A549 (cell line): ENCODE measurements around the gene BRMS1. TPM values are rescaled to one million over a fixed set of nuclear protein-coding genes. Genes with fewer than 3 reads are reported as not detected.
"Not testable (repeated sequence)": the region's sequence is repeated elsewhere in the genome, so short reads cannot be mapped to it uniquely, and the experiment has no call there.

Experiments used
- ATAC-seq, 2 experiments: fragments of 200-7000 bp in 1 of 2; fragments of >200 bp in 1 of 2; cut with Nextera tagmentation in 1 of 2; cut with Tn5 transposase in 1 of 2; 3 replicates each; pipeline versions ENCODE4 v1.8.0 to v1.9.1; 2018 to 2020; ENCODE audit warnings: mild to moderate bottlenecking in 1 of 2, moderate library complexity in 1 of 2
- CTCF ChIA-PET: fragments of 300-600 bp; sonication (Branson Sonifier 250); formaldehyde crosslinking; extraction: SDS; loops from one replicate; lab custom pipeline; 2021; ENCODE audit warnings: antibody characterized with exemption, inconsistent platforms; lab: Yijun Ruan, JAX
- POLR2A ChIA-PET: fragments of 350-600 bp; formaldehyde crosslinking; extraction: SDS; loops from one replicate; lab custom pipeline; 2021; ENCODE audit warnings: antibody characterized with exemption, inconsistent platforms; lab: Yijun Ruan, JAX
- DNase-seq, 2 experiments: peaks; one replicate each; pipeline versions ENCODE4 v3.0.0 to v3.0.0-alpha.2; 2011 to 2016; ENCODE audit warnings: low read depth in 1 of 2, low spot score in 1 of 2
- FAIRE-seq: peaks from 2 replicates; lab custom pipeline; 2011; peaks lifted over from hg19 to GRCh38; lab: Jason Lieb, UNC
- H3K27ac ChIP-seq, 2 experiments: fragments of >200 bp; sonication (Bioruptor Twin); formaldehyde crosslinking; 3 replicates each; pipeline ENCODE4 v1.5.1; 2016 to 2017
- H3K4me1 ChIP-seq: fragments of >200 bp; sonication (Bioruptor Twin); formaldehyde crosslinking; 3 replicates; pipeline ENCODE4 v1.6.1; 2016
- H3K4me2 ChIP-seq: fragments of >200 bp; sonication (Bioruptor Twin); formaldehyde crosslinking; 3 replicates; pipeline ENCODE4 v1.6.1; 2016
- H3K4me3 ChIP-seq: fragments of >200 bp; sonication (Bioruptor Twin); formaldehyde crosslinking; 3 replicates; pipeline ENCODE4 v1.5.1; 2016
- H3K9me3 ChIP-seq: fragments of >200 bp; sonication (Bioruptor Twin); formaldehyde crosslinking; 3 replicates; pipeline ENCODE4 v1.6.1; 2016
- BCL3 ChIP-seq: fragments of >200 bp; sonication (Bioruptor Twin); formaldehyde crosslinking; IDR thresholded peaks from 3 replicates; pipeline ENCODE4 v1.6.1; 2016
- BHLHE40 ChIP-seq: IDR thresholded peaks from 2 replicates; pipeline ENCODE4 v1.6.1; 2012; ENCODE audit warnings: low read depth, low read length, inconsistent platforms
- CEBPB ChIP-seq, 2 experiments: fragments of >200 bp in 1 of 2; sonication (Bioruptor Twin) in 1 of 2; formaldehyde crosslinking in 1 of 2; IDR thresholded peaks; 2 replicates each; pipeline ENCODE4 v1.6.1; 2012 to 2016
- CTCF ChIP-seq: fragments of >200 bp; sonication (Bioruptor Twin); formaldehyde crosslinking; IDR thresholded peaks from 3 replicates; pipeline ENCODE4 v1.5.1; 2016
- ESRRA ChIP-seq: fragments of 150-350 bp; IDR thresholded peaks from 2 replicates; pipeline ENCODE4 v1.6.1; 2014; ENCODE audit warnings: mild to moderate bottlenecking, low read length, borderline replicate concordance
- FOSL2 ChIP-seq, 2 experiments: fragments of 450-650 bp in 1 of 2; fragments of >200 bp in 1 of 2; sonication (Bioruptor Twin) in 1 of 2; formaldehyde crosslinking; IDR thresholded peaks; 2 replicates each; pipeline versions ENCODE4 v1.5.0 to v1.6.1; 2016 to 2020; ENCODE audit warnings: mild to moderate bottlenecking in 1 of 2, moderate library complexity in 1 of 2
- GATA3 ChIP-seq: IDR thresholded peaks from 2 replicates; pipeline ENCODE4 v1.6.1; 2012; ENCODE audit warnings: borderline replicate concordance
- HDAC2 ChIP-seq: fragments of 200-600 bp; sonication (generic); IDR thresholded peaks from 2 replicates; pipeline ENCODE4 v1.6.1; 2016
- HEYL ChIP-seq: fragments of 250-450 bp; sonication (Bioruptor Pico); IDR thresholded peaks from 2 replicates; pipeline ENCODE4 v1.8.0; 2021; ENCODE audit warnings: mild to moderate bottlenecking, moderate library complexity
- HOXA7 ChIP-seq: fragments of 250-450 bp; sonication (Bioruptor Pico); IDR thresholded peaks from 2 replicates; pipeline ENCODE4 v1.5.0; 2020; ENCODE audit warnings: mild to moderate bottlenecking, moderate library complexity
- HOXB13 ChIP-seq: fragments of 250-450 bp; sonication (Bioruptor Pico); IDR thresholded peaks from 2 replicates; pipeline ENCODE4 v1.5.0; 2020; ENCODE audit warnings: low read depth, mild to moderate bottlenecking, moderate library complexity
- HOXB5 ChIP-seq: fragments of 250-450 bp; sonication (Bioruptor Pico); IDR thresholded peaks from 2 replicates; pipeline ENCODE4 v1.5.0; 2020; ENCODE audit warnings: mild to moderate bottlenecking, moderate library complexity
- JUN ChIP-seq, 2 experiments: fragments of >200 bp; sonication (Bioruptor Twin); formaldehyde crosslinking; IDR thresholded peaks; 2 replicates in 1 of 2; 3 replicates in 1 of 2; pipeline ENCODE4 v1.6.1; 2016 to 2017
- KDM1A ChIP-seq: fragments of 200-600 bp; sonication (generic); IDR thresholded peaks from 2 replicates; pipeline ENCODE4 v1.6.1; 2016; ENCODE audit warnings: low read depth, mild to moderate bottlenecking
- MAX ChIP-seq: IDR thresholded peaks from 2 replicates; pipeline ENCODE4 v1.6.1; 2012
- MAZ ChIP-seq: fragments of 150-350 bp; IDR thresholded peaks from 2 replicates; pipeline ENCODE4 v1.6.1; 2014; ENCODE audit warnings: antibody characterized with exemption, low read depth, low read length, borderline replicate concordance
- NR3C1 ChIP-seq: fragments of >200 bp; sonication (Bioruptor Twin); formaldehyde crosslinking; IDR thresholded peaks from 3 replicates; pipeline ENCODE4 v1.6.1; 2017
- PHF8 ChIP-seq: fragments of 200-600 bp; sonication (generic); IDR thresholded peaks from 2 replicates; pipeline ENCODE4 v1.6.1; 2016; ENCODE audit warnings: low read depth, mild to moderate bottlenecking, antibody characterized with exemption, moderate library complexity, borderline replicate concordance
- POLR2AphosphoS2 ChIP-seq: conservative IDR thresholded peaks from 2 replicates; pipeline ENCODE4 v1.6.1; 2012; ENCODE audit warnings: low read length, improper control_type of control experiment, inconsistent platforms
- RAD21 ChIP-seq, 2 experiments: fragments of >200 bp in 1 of 2; sonication (Bioruptor Twin) in 1 of 2; formaldehyde crosslinking in 1 of 2; IDR thresholded peaks in 1 of 2; conservative IDR thresholded peaks in 1 of 2; 2 replicates in 1 of 2; 3 replicates in 1 of 2; pipeline ENCODE4 v1.6.1; 2012 to 2018; ENCODE audit warnings: inconsistent platforms in 1 of 2
- RNF2 ChIP-seq: fragments of 200-600 bp; sonication (generic); IDR thresholded peaks from 2 replicates; pipeline ENCODE4 v1.6.1; 2016; ENCODE audit warnings: low read depth, mild to moderate bottlenecking, antibody characterized with exemption, moderate library complexity, borderline replicate concordance
- SMC3 ChIP-seq: fragments of >200 bp; sonication (Bioruptor Twin); formaldehyde crosslinking; IDR thresholded peaks from 3 replicates; pipeline ENCODE4 v1.6.1; 2018; ENCODE audit warnings: inconsistent platforms
- SREBF2 ChIP-seq: fragments of 450-650 bp; IDR thresholded peaks from 2 replicates; pipeline ENCODE4 v1.6.1; 2014; ENCODE audit warnings: mild to moderate bottlenecking, moderate library complexity
- TP53 ChIP-seq: fragments of 250-450 bp; sonication (Bioruptor Pico); IDR thresholded peaks from 2 replicates; pipeline ENCODE4 v1.5.0; 2021; ENCODE audit warnings: mild to moderate bottlenecking, moderate library complexity
- ZC3H11A ChIP-seq: fragments of 450-650 bp; IDR thresholded peaks from 2 replicates; pipeline ENCODE4 v1.6.1; 2014; ENCODE audit warnings: antibody characterized with exemption, mild to moderate bottlenecking
- ZFP36 ChIP-seq: fragments of 450-650 bp; IDR thresholded peaks from 2 replicates; pipeline ENCODE4 v1.6.1; 2014; ENCODE audit warnings: borderline replicate concordance; ENCODE audit not compliant: partially characterized antibody
- ZSCAN20 ChIP-seq: fragments of 250-450 bp; sonication (Bioruptor Pico); IDR thresholded peaks from 2 replicates; pipeline ENCODE4 v1.8.0; 2022; ENCODE audit warnings: mild to moderate bottlenecking, moderate library complexity
- WGBS: methylation state at CpG from one replicate; pipeline ENCODE4 v1.1.6; 2017; ENCODE audit errors: missing lambda C conversion rate; 5-methylcytosine and 5-hydroxymethylcytosine counted together
- polyA plus RNA-seq, 4 experiments: library from polyadenylated mRNA; depleted of rRNA in 3 of 4; stranded (reverse); fragments of >200 nt; fragmentation: RNase III in 1 of 4; extraction: RNeasy Plus Mini Kit Qiagen cat#74134 plus additional on column Dnase treatment in 1 of 4; gene quantifications; 2 replicates in 3 of 4; 3 replicates in 1 of 4; pipeline ENCODE4 v1.2.3, GENCODE V29; 2011 to 2017
- TF ChIP-seq, protein P1 (sequence below): fragments of 450-650 bp; IDR thresholded peaks from 2 replicates; pipeline ENCODE4 v1.6.1; 2014; ENCODE audit warnings: antibody characterized with exemption
- TF ChIP-seq, protein P2 (sequence below): IDR thresholded peaks from 2 replicates; pipeline ENCODE4 v1.6.1; 2012; ENCODE audit warnings: low read depth, borderline replicate concordance
- TF ChIP-seq, protein P3 (sequence below): fragments of 250-450 bp; sonication (Bioruptor Pico); IDR thresholded peaks from 2 replicates; pipeline ENCODE4 v1.5.0; 2021; ENCODE audit warnings: mild to moderate bottlenecking, moderate library complexity, borderline replicate concordance

BRMS1 gene
- polyA plus RNA-seq, 2 of the 4 experiments (the other 2 are of a cell fraction): 56.2 to 90.8 TPM

DNA sequence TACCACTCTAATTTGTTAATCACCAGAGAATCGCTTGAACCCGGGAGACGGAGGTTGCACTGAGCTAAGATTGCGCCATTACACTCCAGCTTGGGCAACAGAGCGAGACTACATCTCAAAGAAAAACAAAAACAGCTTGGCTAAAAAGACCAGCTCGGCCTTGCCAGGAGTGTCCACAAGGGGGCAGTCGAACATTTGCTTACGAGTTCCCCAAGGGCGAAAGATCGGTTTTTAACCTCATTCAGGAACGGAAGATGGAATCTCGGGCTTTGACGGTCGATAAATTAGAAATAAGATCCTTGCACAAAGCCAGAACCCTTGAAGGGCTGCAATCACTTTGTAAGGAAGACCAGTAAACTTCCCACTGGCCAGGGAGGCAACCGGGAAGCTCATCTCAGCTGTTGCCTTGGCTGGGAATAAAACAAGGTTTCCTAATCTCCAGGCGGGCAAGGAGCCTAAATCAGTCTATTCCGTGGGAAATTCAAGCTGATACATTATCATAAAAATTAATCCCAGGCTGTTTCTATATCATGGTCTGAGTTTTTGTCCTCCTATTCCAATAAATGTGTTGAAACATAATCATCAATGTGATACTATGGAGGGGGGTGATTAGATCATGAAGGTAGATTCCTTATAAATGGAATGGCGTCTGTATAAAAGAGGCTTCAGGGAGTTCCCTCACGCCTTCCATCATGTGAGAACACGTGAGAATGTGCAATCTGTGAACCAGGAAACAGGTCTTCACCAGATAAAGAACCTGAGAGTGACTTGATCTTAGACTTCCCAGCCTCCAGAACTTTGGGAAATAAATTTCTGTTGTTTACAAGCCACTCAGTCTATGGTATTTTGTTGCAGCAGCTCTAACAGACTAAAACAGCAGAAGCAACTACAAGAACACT lies 41.5 kb upstream of the BRMS1 start:
- CTCF ChIA-PET: interaction anchor here (0.6 to 57.7 kb wide), 42 partner anchors 9 to 488 kb away, joined by 3 to 1614 read pairs (median 4); partner anchors contain the start of genes B4GAT1, BRMS1, DPP3 and MRPL11

DNA sequence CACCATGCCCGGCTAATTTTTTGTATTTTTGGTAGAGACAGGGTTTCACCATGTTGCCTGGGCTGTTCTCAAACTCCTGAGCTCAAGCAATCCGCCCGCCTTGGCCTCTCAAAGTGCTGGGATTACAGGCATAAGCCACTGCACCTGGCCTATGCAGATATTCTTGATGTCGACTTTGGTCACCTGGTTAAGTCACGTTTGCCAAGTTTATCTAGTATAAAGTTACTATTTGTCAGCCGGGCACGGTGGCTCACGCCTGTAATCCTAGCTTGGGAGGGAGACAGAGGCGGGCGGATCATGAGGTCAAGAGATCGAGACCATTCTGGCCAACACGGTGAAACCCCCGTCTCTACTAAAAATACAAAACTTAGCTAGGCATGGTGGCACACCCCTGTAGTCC lies 39.4 kb upstream of the BRMS1 start:
- H3K27ac ChIP-seq, H3K4me3 ChIP-seq, POLR2A ChIA-PET, H3K9me3 ChIP-seq, DNase-seq, ATAC-seq, H3K4me1 ChIP-seq, FAIRE-seq, H3K4me2 ChIP-seq: not testable (repeated sequence)
- WGBS: 75% methylated on average over 13 of the region's 13 CpGs
- CTCF ChIA-PET: interaction anchor here (0.7 to 57.7 kb wide), 6 partner anchors 10 to 131 kb away, joined by 3 to 1614 read pairs (median 20); partner anchors contain the start of genes B4GAT1, BRMS1, MRPL11 and NPAS4

More for the DNA sequence above, 41.5 kb upstream of the BRMS1 start:
- Histone ChIP-seq H3K27ac (peak overlapping the region in 1 of 2 experiments; percentile 44; a peak in 2 of 6 replicates), H3K4me3 (peak overlapping the region; percentile 27; the same call in 2 of the 3 replicates), H3K4me2 (peak overlapping the region; percentile 84), H3K9me3 (no peaks in the 10 kb centered on the region), H3K4me1 (0 out of 3 replicates have a peak, but pooled peaks cover 3% of the 10 kb centered on the region)
- WGBS: 6% methylated on average over 20 of the region's 20 CpGs
- POLR2A ChIA-PET: interaction anchor here (0.6 to 1.5 kb wide), 7 partner anchors 38 to 544 kb away, joined by 3 to 8 read pairs (median 3); partner anchors contain the start of genes RBM14, RBM4 and RBM4B
- DNase-seq (peak; percentile 41 to 89), FAIRE-seq (no peak), ATAC-seq (peak; percentile 72 to 84)
- no peak for TF ChIP-seq MAX
- TF ChIP-seq SREBF2: no peak
- TF ChIP-seq POLR2AphosphoS2: no peak
- no peak for TF ChIP-seq BHLHE40
- no peak for TF ChIP-seq HOXA7
- TF ChIP-seq MAZ: no peak
- peak; percentile 93 for TF ChIP-seq CTCF
- no peak for TF ChIP-seq HDAC2
- TF ChIP-seq ZC3H11A: no peak
- TF ChIP-seq FOSL2 (IDR thresholded peaks at IDR 0.05): no peak
- TF ChIP-seq FOSL2 (CRISPR knock-in tag; IDR thresholded peaks at IDR 0.05): no peak
- TF ChIP-seq RNF2: no peak
- no peak for TF ChIP-seq HOXB5 (CRISPR knock-in tag)
- peak; percentile 73 to 88; a peak in 3 of 4 replicates for TF ChIP-seq CEBPB (IDR thresholded peaks at IDR 0.05)
- peak; percentile 65 to 76; a peak in 4 of 5 replicates for TF ChIP-seq RAD21 (conservative IDR thresholded peaks at IDR 0.05 in 1 of 2, IDR thresholded peaks at IDR 0.05 in 1 of 2)
- TF ChIP-seq ESRRA: no peak
- TF ChIP-seq BCL3: no peak
- no peak for TF ChIP-seq HOXB13 (CRISPR knock-in tag)
- TF ChIP-seq ZSCAN20 (CRISPR knock-in tag): no peak
- TF ChIP-seq KDM1A: no peak
- no peak for TF ChIP-seq PHF8
- TF ChIP-seq GATA3: no peak
- TF ChIP-seq NR3C1: no peak
- TF ChIP-seq TP53 (CRISPR knock-in tag): no peak
- TF ChIP-seq, protein P1, sequence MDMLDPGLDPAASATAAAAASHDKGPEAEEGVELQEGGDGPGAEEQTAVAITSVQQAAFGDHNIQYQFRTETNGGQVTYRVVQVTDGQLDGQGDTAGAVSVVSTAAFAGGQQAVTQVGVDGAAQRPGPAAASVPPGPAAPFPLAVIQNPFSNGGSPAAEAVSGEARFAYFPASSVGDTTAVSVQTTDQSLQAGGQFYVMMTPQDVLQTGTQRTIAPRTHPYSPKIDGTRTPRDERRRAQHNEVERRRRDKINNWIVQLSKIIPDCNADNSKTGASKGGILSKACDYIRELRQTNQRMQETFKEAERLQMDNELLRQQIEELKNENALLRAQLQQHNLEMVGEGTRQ: no peak
- TF ChIP-seq, protein P2, sequence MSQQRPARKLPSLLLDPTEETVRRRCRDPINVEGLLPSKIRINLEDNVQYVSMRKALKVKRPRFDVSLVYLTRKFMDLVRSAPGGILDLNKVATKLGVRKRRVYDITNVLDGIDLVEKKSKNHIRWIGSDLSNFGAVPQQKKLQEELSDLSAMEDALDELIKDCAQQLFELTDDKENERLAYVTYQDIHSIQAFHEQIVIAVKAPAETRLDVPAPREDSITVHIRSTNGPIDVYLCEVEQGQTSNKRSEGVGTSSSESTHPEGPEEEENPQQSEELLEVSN: no peak
- no peak for TF ChIP-seq JUN (IDR thresholded peaks at IDR 0.05)
- no peak for TF ChIP-seq ZFP36
- no peak for TF ChIP-seq HEYL (CRISPR knock-in tag)
- TF ChIP-seq, protein P3, sequence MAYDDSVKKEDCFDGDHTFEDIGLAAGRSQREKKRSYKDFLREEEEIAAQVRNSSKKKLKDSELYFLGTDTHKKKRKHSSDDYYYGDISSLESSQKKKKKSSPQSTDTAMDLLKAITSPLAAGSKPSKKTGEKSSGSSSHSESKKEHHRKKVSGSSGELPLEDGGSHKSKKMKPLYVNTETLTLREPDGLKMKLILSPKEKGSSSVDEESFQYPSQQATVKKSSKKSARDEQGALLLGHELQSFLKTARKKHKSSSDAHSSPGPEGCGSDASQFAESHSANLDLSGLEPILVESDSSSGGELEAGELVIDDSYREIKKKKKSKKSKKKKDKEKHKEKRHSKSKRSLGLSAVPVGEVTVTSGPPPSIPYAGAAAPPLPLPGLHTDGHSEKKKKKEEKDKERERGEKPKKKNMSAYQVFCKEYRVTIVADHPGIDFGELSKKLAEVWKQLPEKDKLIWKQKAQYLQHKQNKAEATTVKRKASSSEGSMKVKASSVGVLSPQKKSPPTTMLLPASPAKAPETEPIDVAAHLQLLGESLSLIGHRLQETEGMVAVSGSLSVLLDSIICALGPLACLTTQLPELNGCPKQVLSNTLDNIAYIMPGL (CRISPR knock-in tag): no peak
- TF ChIP-seq SMC3: peak; percentile 65
